Hepatocyte (in vitro differentiated cells): ENCODE data around the gene SH2D3C. TPM values are rescaled to one million over a fixed set of nuclear protein-coding genes. Genes with fewer than 3 reads are reported as not detected.
"Not testable (repeated sequence)": the region's sequence is repeated elsewhere in the genome, so short reads cannot be mapped to it uniquely, and the experiment has no call there.

Experiments
- DNase-seq: peaks from one replicate; pipeline ENCODE4 v3.0.0-alpha.2; 2016; ENCODE audit warnings: low spot score
- H2AFZ ChIP-seq: fragments of 200-600 bp; sonication (generic); 2 replicates; pipeline ENCODE4 v1.6.0; 2016; ENCODE audit warnings: antibody characterized with exemption, mild to moderate bottlenecking
- H3K27ac ChIP-seq: fragments of 200-600 bp; sonication (generic); 2 replicates; pipeline ENCODE4 v1.5.1; 2016; ENCODE audit warnings: mild to moderate bottlenecking
- H3K27me3 ChIP-seq: fragments of 200-600 bp; sonication (generic); 2 replicates; pipeline ENCODE4 v1.6.1; 2016
- H3K36me3 ChIP-seq: fragments of 200-600 bp; sonication (generic); replicated peaks from 2 replicates; pipeline ENCODE4 v1.5.1; 2016; ENCODE audit warnings: low read depth; ENCODE audit not compliant: insufficient read depth
- H3K4me1 ChIP-seq: fragments of 200-600 bp; sonication (generic); 2 replicates; pipeline ENCODE4 v1.5.1; 2016; ENCODE audit warnings: mild to moderate bottlenecking, moderate library complexity; ENCODE audit not compliant: insufficient read depth
- H3K4me2 ChIP-seq: fragments of 200-600 bp; sonication (generic); 2 replicates; pipeline ENCODE4 v1.6.0; 2016
- H3K4me3 ChIP-seq: fragments of 200-600 bp; sonication (generic); 2 replicates; pipeline ENCODE4 v1.5.1; 2016; ENCODE audit warnings: mild to moderate bottlenecking
- H3K79me2 ChIP-seq: fragments of 200-600 bp; sonication (generic); 2 replicates; pipeline ENCODE4 v1.6.0; 2017; ENCODE audit warnings: mild to moderate bottlenecking
- H3K9me2 ChIP-seq: fragments of 200-600 bp; sonication (generic); replicated peaks from 2 replicates; pipeline ENCODE4 v1.6.0; 2017; ENCODE audit warnings: mild to moderate bottlenecking; ENCODE audit not compliant: insufficient read depth
- H3K9me3 ChIP-seq: fragments of 200-600 bp; sonication (generic); 2 replicates; pipeline ENCODE4 v1.5.1; 2016; ENCODE audit warnings: low read depth, mild to moderate bottlenecking
- H4K20me1 ChIP-seq: fragments of 200-600 bp; sonication (generic); 2 replicates; pipeline ENCODE4 v1.6.0; 2016; ENCODE audit warnings: mild to moderate bottlenecking; ENCODE audit not compliant: insufficient read depth, poor library complexity, severe bottlenecking
- CTCF ChIP-seq: fragments of 200-600 bp; sonication (generic); IDR thresholded peaks from 2 replicates; pipeline ENCODE4 v1.5.1; 2016; ENCODE audit warnings: antibody characterized with exemption, mild to moderate bottlenecking; ENCODE audit not compliant: poor library complexity
- EZH2 ChIP-seq: fragments of 200-600 bp; sonication (generic); IDR thresholded peaks from 2 replicates; pipeline ENCODE4 v1.6.1; 2016; ENCODE audit warnings: antibody characterized with exemption, mild to moderate bottlenecking, borderline replicate concordance
- EZH2phosphoT487 ChIP-seq: fragments of 200-600 bp; sonication (generic); IDR thresholded peaks from one replicate; pipeline ENCODE4 v1.6.1; 2018; ENCODE audit warnings: antibody characterized with exemption, mild to moderate bottlenecking, low read depth, moderate library complexity; ENCODE audit not compliant: unreplicated experiment, severe bottlenecking
- WGBS: methylation state at CpG from one replicate; pipeline ENCODE4 v1.1.6; 2016; ENCODE audit warnings: low lambda C conversion rate; ENCODE audit errors: missing lambda C conversion rate; 5-methylcytosine and 5-hydroxymethylcytosine counted together
- polyA plus RNA-seq: library from polyadenylated mRNA; unstranded; fragments of >200 nt; fragmentation: Nextera tagmentation; extraction: Ambion mirVana; gene quantifications from 2 replicates; pipeline ENCODE4 v1.2.1, GENCODE V29; 2016
- total RNA-seq: library from RNA; depleted of rRNA; stranded (reverse); fragments of >200 nt; gene quantifications from 2 replicates; pipeline ENCODE4 v1.2.3, GENCODE V29; 2014

The SH2D3C gene
- total and polyA plus RNA-seq, 2 experiments from 2014 or later = 0.23 to 0.89 TPM

GRCh38 chr9:127783111-127784008, 4.9 kb upstream of the SH2D3C start:
- Histone ChIP-seq H2AFZ (no peak overlapping the region), H3K9me3 (no peaks in the 10 kb centered on the region), H3K27ac (no peak overlapping the region), H3K27me3 (no peaks in the 10 kb centered on the region), H3K4me1 (peaks cover 8% of the 10 kb centered on the region), H3K4me3 (no peak overlapping the region), H3K36me3 (peaks cover 3% of the 10 kb centered on the region), H3K79me2 (peaks cover 23% of the 10 kb centered on the region), H3K4me2 (no peak overlapping the region), H4K20me1 (peaks cover 22% of the 10 kb centered on the region), H3K9me2 (no peaks in the 10 kb centered on the region)
- no peak for TF ChIP-seq EZH2
- no peak for TF ChIP-seq EZH2phosphoT487
- no peak for TF ChIP-seq CTCF
- DNase-seq = no peak
- 89% methylated on average over 20 of the region's 20 CpGs for WGBS

GRCh38 chr9:127781806-127782205, 3.3 kb upstream of the SH2D3C start:
- peaks cover under 1% of the 10 kb centered on the region for H3K4me1 ChIP-seq
- 81% methylated on average over 4 of the region's 4 CpGs for WGBS
- H4K20me1 ChIP-seq = peaks cover 6% of the 10 kb centered on the region
- no peak overlapping the region for H3K4me3 ChIP-seq
- no peak for DNase-seq
- H2AFZ ChIP-seq = no peak overlapping the region
- no peaks in the 10 kb centered on the region for H3K9me2 ChIP-seq
- no peaks in the 10 kb centered on the region for H3K9me3 ChIP-seq
- no peaks in the 10 kb centered on the region for H3K27me3 ChIP-seq
- H3K36me3 ChIP-seq = no peaks in the 10 kb centered on the region
- H3K4me2 ChIP-seq = no peak overlapping the region
- peaks cover 7% of the 10 kb centered on the region for H3K79me2 ChIP-seq
- H3K27ac ChIP-seq = no peak overlapping the region
- TF ChIP-seq EZH2 = no peak
- no peak for TF ChIP-seq EZH2phosphoT487
- TF ChIP-seq CTCF = no peak

- not testable (repeated sequence) for H3K9me3 ChIP-seq, H3K4me2 ChIP-seq, H3K36me3 ChIP-seq, H3K4me3 ChIP-seq, H3K79me2 ChIP-seq, H3K4me1 ChIP-seq, H3K9me2 ChIP-seq, H3K27me3 ChIP-seq, H3K27ac ChIP-seq, DNase-seq, H2AFZ ChIP-seq, H4K20me1 ChIP-seq
- WGBS = 88% methylated on average over 9 of the region's 9 CpGs
These were observed 2.4 kb upstream of the SH2D3C start for GRCh38 chr9:127780909-127781308.

GRCh38 chr9:127780126-127780885, 1.8 kb upstream of the SH2D3C start:
- Histone ChIP-seq H3K4me3 (no peak overlapping the region), H4K20me1 (no peaks in the 10 kb centered on the region), H3K9me3 (no peaks in the 10 kb centered on the region), H3K9me2 (no peaks in the 10 kb centered on the region), H3K27ac (no peak overlapping the region), H2AFZ (no peak overlapping the region), H3K4me1 (no peaks in the 10 kb centered on the region), H3K79me2 (no peaks in the 10 kb centered on the region), H3K36me3 (no peaks in the 10 kb centered on the region), H3K27me3 (no peaks in the 10 kb centered on the region), H3K4me2 (no peak overlapping the region)
- no peak for DNase-seq
- TF ChIP-seq EZH2 (no peak), CTCF (no peak), EZH2phosphoT487 (no peak)
- WGBS = 83% methylated on average over 19 of the region's 20 CpGs
